Esophagus muscularis mucosa (tissue), 4 donors: ENCODE data around the gene QDPR. TPM values are rescaled to one million over a fixed set of nuclear protein-coding genes. Genes with fewer than 3 reads are reported as not detected.

Experiments used
- DNase-seq: peaks from one replicate; pipeline ENCODE4 v3.0.0-alpha.2; 2017; ENCODE audit errors: extremely low spot score
- H3K27ac ChIP-seq, 4 donors: fragments of 200-600 bp; sonication (generic); replicated peaks in 1 of 4; 1 replicate in 3 of 4; 2 replicates in 1 of 4; pipeline ENCODE4 v1.5.1; 2016 to 2019; ENCODE audit warnings: mild to moderate bottlenecking in 1 of 4
- H3K27me3 ChIP-seq, 4 donors: fragments of 200-600 bp; sonication (generic); one replicate each; pipeline versions ENCODE4 v1.5.1 to v1.6.0; 2016 to 2019
- H3K36me3 ChIP-seq, 4 donors: fragments of 200-600 bp; sonication (generic); one replicate each; pipeline ENCODE4 v1.5.1; 2016 to 2019
- H3K4me1 ChIP-seq, 4 donors: fragments of 200-600 bp; sonication (generic); one replicate each; pipeline ENCODE4 v1.5.1; 2016 to 2019
- H3K4me3 ChIP-seq, 4 donors: fragments of 200-600 bp; sonication (generic); 1 replicate in 2 of 4; 2 replicates in 2 of 4; pipeline ENCODE4 v1.5.1; 2016 to 2019; ENCODE audit warnings: mild to moderate bottlenecking in 4 of 4, moderate library complexity in 1 of 4
- H3K9me3 ChIP-seq, 4 donors: fragments of 200-600 bp; sonication (generic); 1 replicate in 3 of 4; 2 replicates in 1 of 4; pipeline ENCODE4 v1.5.1; 2016 to 2019
- EP300 ChIP-seq: sonication (generic); formaldehyde crosslinking; IDR thresholded peaks from one replicate; pipeline ENCODE4 v1.6.1; 2017; ENCODE audit warnings: antibody characterized with exemption
- POLR2A ChIP-seq: fragments of 450-650 bp; IDR thresholded peaks from one replicate; pipeline ENCODE4 v1.6.1; 2017; ENCODE audit warnings: antibody characterized with exemption, moderate library complexity, mild to moderate bottlenecking, low read depth
- POLR2AphosphoS5 ChIP-seq, 2 donors: sonication (generic); formaldehyde crosslinking; IDR thresholded peaks; one replicate each; pipeline ENCODE4 v1.6.1; 2017; ENCODE audit warnings: antibody characterized with exemption in 2 of 2
- WGBS: methylation state at CpG from one replicate; pipeline ENCODE4 v1.1.5; 2018; 5-methylcytosine and 5-hydroxymethylcytosine counted together
- intact Hi-C: fragments of 100-400 bp; cut with DNase I; formaldehyde crosslinking; loops from one replicate; pipeline ENCODE4 v1.15.1; 2023
- total RNA-seq, 4 donors: library from RNA; depleted of rRNA; stranded (reverse); fragments of >200 nt; gene quantifications; one replicate each; pipeline versions ENCODE4 v1.1.0 to v1.2.1, GENCODE V29; 2016
- TF ChIP-seq, protein P1 (sequence below), 3 experiments: fragments of 200-600 bp in 2 of 3; fragments of 450-650 bp in 1 of 3; sonication (generic) in 2 of 3; IDR thresholded peaks; one replicate each; pipeline ENCODE4 v1.5.1; 2017 to 2019; ENCODE audit warnings: antibody characterized with exemption in 3 of 3, mild to moderate bottlenecking in 2 of 3, moderate library complexity in 1 of 3

Gene QDPR
- total RNA-seq, 4 donors from 2014 or later = 6.4 to 12.7 (median 9.7) TPM

DNA sequence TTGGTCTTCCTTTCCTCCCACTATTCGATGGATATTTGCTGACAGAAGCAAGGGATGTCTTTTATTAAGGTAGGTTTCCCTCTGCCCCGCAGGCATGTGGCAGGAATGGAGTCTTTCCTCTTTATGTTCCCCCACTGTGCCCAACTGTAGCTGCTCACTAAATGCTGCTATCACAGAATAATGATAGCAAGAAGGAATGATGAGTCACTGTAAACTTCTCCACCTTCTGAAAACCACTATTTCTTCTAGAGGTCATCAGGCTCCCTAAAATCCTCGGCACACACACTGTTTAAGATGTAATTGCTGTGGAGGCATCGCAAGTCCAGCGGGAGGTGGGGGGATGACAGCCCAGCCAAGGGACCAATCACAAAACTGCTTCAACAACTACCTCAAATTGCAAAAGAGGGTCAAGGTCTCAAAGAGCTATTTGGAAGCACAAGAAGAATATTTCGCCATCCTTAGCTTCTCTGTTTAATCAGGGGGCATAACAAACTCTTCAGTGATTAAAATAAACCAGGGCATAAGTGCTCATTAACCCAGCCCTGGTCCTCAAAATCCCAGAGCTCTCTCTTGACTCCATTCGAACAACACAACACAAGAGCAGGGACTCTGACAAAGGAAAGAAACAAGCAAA, 13.9 kb downstream of the QDPR start:
- no peak overlapping the region for H3K27ac ChIP-seq
- H3K4me1 ChIP-seq = peaks cover 0 to 22% (median 9%) of the 10 kb centered on the region in 4 donors
- WGBS = 84% methylated on average over 7 of the region's 7 CpGs
- no peaks in the 10 kb centered on the region for H3K27me3 ChIP-seq
- peaks cover 22 to 90% (median 78%) of the 10 kb centered on the region in 4 donors for H3K36me3 ChIP-seq
- TF ChIP-seq POLR2A = no peak
- TF ChIP-seq EP300 = no peak
- no peak for TF ChIP-seq POLR2AphosphoS5 (IDR thresholded peaks at IDR 0.05)
- TF ChIP-seq, protein P1, sequence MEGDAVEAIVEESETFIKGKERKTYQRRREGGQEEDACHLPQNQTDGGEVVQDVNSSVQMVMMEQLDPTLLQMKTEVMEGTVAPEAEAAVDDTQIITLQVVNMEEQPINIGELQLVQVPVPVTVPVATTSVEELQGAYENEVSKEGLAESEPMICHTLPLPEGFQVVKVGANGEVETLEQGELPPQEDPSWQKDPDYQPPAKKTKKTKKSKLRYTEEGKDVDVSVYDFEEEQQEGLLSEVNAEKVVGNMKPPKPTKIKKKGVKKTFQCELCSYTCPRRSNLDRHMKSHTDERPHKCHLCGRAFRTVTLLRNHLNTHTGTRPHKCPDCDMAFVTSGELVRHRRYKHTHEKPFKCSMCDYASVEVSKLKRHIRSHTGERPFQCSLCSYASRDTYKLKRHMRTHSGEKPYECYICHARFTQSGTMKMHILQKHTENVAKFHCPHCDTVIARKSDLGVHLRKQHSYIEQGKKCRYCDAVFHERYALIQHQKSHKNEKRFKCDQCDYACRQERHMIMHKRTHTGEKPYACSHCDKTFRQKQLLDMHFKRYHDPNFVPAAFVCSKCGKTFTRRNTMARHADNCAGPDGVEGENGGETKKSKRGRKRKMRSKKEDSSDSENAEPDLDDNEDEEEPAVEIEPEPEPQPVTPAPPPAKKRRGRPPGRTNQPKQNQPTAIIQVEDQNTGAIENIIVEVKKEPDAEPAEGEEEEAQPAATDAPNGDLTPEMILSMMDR (IDR thresholded peaks at IDR 0.05) = no peak
- DNase-seq = no peak
- intact Hi-C loops = no loop called here
- H3K4me3 ChIP-seq = no peak overlapping the region
- H3K9me3 ChIP-seq = no peaks in the 10 kb centered on the region

DNA sequence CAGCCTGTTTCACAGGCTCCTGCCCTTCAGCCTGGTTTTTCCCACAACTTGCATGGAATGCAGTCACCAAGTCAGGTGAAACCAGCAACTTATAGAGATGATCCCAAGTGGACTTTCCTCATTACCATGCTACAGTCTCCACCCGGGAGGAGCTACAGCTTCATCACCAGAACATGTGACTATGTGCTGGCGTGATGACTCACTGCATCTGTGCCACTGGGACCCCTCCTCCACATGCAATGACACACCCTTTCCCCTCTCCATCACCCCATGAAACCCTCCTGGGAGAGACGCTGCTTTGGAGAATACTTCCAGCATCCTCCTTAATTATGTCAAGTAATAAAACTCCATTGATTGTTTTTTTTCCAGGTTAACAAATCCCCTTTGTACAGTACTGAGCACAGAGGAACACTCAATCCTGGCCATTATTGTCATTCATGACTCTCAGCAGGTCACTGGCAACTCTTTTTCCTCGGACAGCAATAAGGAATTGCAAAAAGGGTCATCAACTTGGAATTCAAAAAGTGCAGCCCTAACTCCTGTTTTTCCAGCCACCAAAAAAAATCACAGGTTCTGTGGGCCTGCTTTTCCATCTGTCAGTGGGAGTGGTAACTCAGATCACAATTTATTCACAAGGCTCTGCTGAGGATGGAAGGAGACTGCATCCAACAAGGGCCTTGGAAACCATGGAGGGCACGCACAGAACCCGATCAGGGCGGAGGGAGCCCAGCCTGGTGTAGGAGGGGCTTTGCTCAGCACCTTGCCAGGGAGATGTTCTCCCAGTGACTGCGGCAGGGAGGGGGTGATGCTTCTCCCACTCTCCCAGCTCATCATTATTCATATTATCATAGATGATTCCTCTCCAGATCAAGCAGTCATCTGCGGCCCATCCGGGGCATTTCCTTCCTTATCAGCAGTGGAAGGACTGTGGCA, 17.4 kb downstream of the QDPR start:
- Histone ChIP-seq H3K9me3 (no peaks in the 10 kb centered on the region), H3K4me3 (no peak overlapping the region), H3K36me3 (peaks cover 9 to 81% (median 65%) of the 10 kb centered on the region in 4 donors), H3K4me1 (peaks cover 0 to 31% (median 16%) of the 10 kb centered on the region in 4 donors), H3K27me3 (no peaks in the 10 kb centered on the region), H3K27ac (no peak overlapping the region)
- no peak for DNase-seq
- intact Hi-C loops = no loop called here
- TF ChIP-seq POLR2A (no peak), EP300 (no peak), POLR2AphosphoS5 (IDR thresholded peaks at IDR 0.05) (no peak)
- TF ChIP-seq, protein P1 (IDR thresholded peaks at IDR 0.05) = no peak
- 86% methylated on average over 10 of the region's 10 CpGs for WGBS

DNA sequence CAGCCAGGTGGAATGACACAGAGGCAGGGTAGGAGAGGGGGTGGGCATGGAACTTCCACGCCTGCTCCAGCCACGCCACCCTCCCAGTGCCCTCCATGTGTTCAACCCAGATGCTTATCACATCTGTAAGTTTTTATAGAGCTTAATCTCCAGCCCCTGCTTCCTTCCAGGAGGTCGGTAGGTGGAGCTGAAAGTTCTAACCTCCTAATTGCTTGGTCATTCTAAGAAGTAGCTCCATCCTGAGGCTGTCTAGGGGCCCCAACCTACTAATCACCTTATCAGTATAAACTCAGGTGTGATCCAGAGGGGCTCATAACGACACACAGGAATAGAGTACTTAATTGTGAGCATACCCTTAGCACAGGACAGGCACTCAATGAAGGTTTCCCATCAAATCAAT, 18.3 kb downstream of the QDPR start:
- H3K4me3 ChIP-seq = no peak overlapping the region

DNA sequence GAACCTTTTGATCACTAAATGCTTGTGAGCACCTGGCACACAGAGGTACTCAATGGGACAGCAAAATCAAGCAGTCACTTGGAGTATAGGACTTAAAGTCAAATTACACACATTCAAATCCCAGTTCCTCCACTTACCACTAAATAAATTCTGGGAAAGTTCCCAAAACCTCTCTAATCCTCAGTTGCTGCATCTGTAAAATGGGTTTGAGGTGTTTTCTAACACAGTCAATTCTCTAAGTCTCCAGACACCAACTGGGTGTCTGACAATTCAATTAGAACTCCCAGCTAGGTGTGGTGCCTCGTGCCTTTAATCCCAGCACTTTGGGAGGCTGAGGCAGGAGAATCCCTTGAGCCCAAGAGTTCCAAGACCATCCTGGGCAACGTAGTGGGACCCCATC, 19.0 kb downstream of the QDPR start:
- H3K27ac ChIP-seq = no peak overlapping the region
- peaks cover 14 to 82% (median 67%) of the 10 kb centered on the region in 4 donors for H3K36me3 ChIP-seq
- 94% methylated on average over 2 of the region's 2 CpGs for WGBS
- H3K4me3 ChIP-seq = no peak overlapping the region
- TF ChIP-seq POLR2A (no peak), EP300 (no peak), POLR2AphosphoS5 (IDR thresholded peaks at IDR 0.05) (no peak)
- TF ChIP-seq, protein P1 (IDR thresholded peaks at IDR 0.05) = no peak
- H3K4me1 ChIP-seq = peaks cover 0 to 31% (median 16%) of the 10 kb centered on the region in 4 donors
- H3K27me3 ChIP-seq = no peaks in the 10 kb centered on the region
- no peaks in the 10 kb centered on the region for H3K9me3 ChIP-seq
- no peak for DNase-seq
- intact Hi-C loops = no loop called here

More for the DNA sequence above, 18.3 kb downstream of the QDPR start:
- Histone ChIP-seq H3K4me1 (peaks cover 0 to 31% (median 16%) of the 10 kb centered on the region in 4 donors), H3K36me3 (peaks cover 12 to 82% (median 68%) of the 10 kb centered on the region in 4 donors), H3K27ac (no peak overlapping the region), H3K9me3 (no peaks in the 10 kb centered on the region), H3K27me3 (no peaks in the 10 kb centered on the region)
- intact Hi-C loops = no loop called here
- no peak for TF ChIP-seq POLR2A
- TF ChIP-seq, protein P1 (IDR thresholded peaks at IDR 0.05) = no peak
- TF ChIP-seq POLR2AphosphoS5 (IDR thresholded peaks at IDR 0.05) = no peak
- no peak for TF ChIP-seq EP300
- no peak for DNase-seq
- WGBS = 80% methylated on average over 4 of the region's 4 CpGs
